Measurements from ENCODE around the gene PLXNA4.
A peak's percentile ranks its signal among the peaks of the same experiment; 100 is the strongest.

PLXNA4 gene

GRCh38 chr7:132438926-132439325, 137.3 kb downstream of the PLXNA4 start:
- no peak for DNase-seq (ENCODE audit: low spot score)

GRCh38 chr7:132437730-132438129, 138.5 kb downstream of the PLXNA4 start:
- peak; percentile 58 for DNase-seq (ENCODE audit: low spot score)

GRCh38 chr7:132436121-132436520, 140.1 kb downstream of the PLXNA4 start:
- no peak for DNase-seq (ENCODE audit: low spot score)

GRCh38 chr7:132435016-132435990, 141.0 kb downstream of the PLXNA4 start:
- no peak for DNase-seq (ENCODE audit: low spot score)

- DNase-seq (ENCODE audit: low spot score) = no peak
Measured at GRCh38 chr7:132434041-132434440, 142.2 kb downstream of the PLXNA4 start.

- no peak for DNase-seq (ENCODE audit: low spot score)
Measured at GRCh38 chr7:132433301-132433700, 143.0 kb downstream of the PLXNA4 start.

GRCh38 chr7:132430861-132431822, 145.1 kb downstream of the PLXNA4 start:
- DNase-seq (ENCODE audit: low spot score) = peak; percentile 71

- no peak for DNase-seq (ENCODE audit: low spot score)
Measured at GRCh38 chr7:132430041-132430855, 146.0 kb downstream of the PLXNA4 start.

GRCh38 chr7:132429181-132429580, 147.1 kb downstream of the PLXNA4 start:
- DNase-seq (ENCODE audit: low spot score) = no peak

- no peak for DNase-seq (ENCODE audit: low spot score)
Measured at GRCh38 chr7:132428247-132428919, 147.9 kb downstream of the PLXNA4 start.

GRCh38 chr7:132425942-132426341, 150.3 kb downstream of the PLXNA4 start:
- no peak for DNase-seq (ENCODE audit: low spot score)

GRCh38 chr7:132424821-132425724, 151.2 kb downstream of the PLXNA4 start:
- DNase-seq (ENCODE audit: low spot score) = no peak

GRCh38 chr7:132424277-132424676, 152.0 kb downstream of the PLXNA4 start:
- DNase-seq (ENCODE audit: low spot score) = no peak

- no peak for DNase-seq (ENCODE audit: low spot score)
Measured at GRCh38 chr7:132423594-132424200, 152.6 kb downstream of the PLXNA4 start.

- no peak for DNase-seq (ENCODE audit: low spot score)
Measured at GRCh38 chr7:132422502-132423111, 153.7 kb downstream of the PLXNA4 start.

- no peak for DNase-seq (ENCODE audit: low spot score)
Measured at GRCh38 chr7:132420527-132420926, 155.7 kb downstream of the PLXNA4 start.

GRCh38 chr7:132419542-132419941, 156.7 kb downstream of the PLXNA4 start:
- no peak for DNase-seq (ENCODE audit: low spot score)

GRCh38 chr7:132418840-132419239, 157.4 kb downstream of the PLXNA4 start:
- DNase-seq (ENCODE audit: low spot score) = no peak
